Fibroblast of skin of abdomen (primary cell): ENCODE data around the gene PLXNB2.

Experiments used
- DNase-seq: peaks from one replicate; pipeline ENCODE4 v3.0.0-alpha.2; 2013

PLXNB2 gene

DNA sequence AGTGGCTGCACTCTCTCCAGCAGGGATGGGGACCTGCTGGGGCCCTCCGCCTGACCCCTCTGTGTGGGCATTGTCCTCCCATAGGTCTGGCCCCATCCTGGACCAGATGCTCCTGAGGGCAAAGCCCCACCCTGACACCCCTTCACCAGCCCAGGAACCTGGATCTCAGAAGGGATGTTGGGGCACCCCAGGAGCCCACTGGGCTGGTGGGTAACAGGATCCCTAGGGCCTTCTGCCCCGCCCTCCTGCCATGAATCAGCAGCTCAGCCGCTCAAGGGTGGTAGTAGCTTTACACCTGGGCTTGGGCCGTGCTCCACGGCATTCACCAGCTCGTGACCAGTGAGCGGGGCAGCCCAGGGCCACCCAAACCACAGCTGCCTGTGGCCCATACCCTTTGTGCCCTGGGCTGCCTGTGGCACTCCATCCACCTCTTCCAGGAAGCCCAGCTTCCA is 45.0 kb downstream of the PLXNB2 start:
- no peak for DNase-seq

DNA sequence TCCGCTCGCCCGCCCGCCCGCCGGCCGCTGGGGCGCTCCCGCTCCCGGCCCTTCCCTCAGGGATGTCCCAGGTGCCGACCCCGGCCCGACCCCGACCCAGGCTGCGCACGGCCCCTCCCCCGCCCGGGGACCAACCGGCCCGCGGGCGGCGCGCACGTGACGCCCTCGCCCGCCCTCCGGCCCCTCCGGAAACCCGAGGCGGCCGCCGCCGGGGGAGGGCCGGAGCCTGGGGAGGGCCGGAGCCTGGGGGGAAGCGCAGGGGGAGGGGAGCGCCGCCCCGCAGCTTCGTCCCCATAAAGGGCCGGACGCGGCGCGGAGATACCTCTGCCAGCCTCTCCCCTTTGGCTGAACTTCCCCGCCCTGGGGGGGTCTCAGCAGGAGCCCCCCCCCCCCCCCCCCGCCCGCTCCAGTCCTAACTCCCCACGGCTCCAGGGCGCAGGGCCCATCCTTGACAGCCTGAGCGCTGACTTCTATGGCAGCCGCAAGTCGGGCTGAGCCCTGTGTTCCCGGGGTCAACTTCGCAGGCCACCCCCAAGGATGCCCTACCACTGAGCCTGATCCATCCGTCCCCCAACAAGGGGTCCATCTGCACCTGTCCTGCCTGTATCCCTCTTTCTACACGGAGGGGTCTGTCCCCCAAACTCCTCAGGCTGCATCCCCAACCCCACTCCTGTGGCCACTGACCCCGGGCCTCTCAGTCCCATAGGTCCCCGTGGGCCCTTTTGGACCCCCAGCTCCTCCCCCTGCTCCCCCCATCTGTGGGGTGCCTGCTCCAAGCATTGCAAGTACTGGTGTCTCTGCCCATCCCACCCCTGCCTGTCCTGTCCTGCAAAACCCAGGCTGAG is 45.6 kb downstream of the PLXNB2 start, which contains the start of gene MAPK12:
TSS of gene MAPK12 (minus strand) at position 69 of the 845 bp plus-strand sequence. CDS start 174 bp downstream, outside the sequence.
- peak; percentile 48 for DNase-seq

DNA sequence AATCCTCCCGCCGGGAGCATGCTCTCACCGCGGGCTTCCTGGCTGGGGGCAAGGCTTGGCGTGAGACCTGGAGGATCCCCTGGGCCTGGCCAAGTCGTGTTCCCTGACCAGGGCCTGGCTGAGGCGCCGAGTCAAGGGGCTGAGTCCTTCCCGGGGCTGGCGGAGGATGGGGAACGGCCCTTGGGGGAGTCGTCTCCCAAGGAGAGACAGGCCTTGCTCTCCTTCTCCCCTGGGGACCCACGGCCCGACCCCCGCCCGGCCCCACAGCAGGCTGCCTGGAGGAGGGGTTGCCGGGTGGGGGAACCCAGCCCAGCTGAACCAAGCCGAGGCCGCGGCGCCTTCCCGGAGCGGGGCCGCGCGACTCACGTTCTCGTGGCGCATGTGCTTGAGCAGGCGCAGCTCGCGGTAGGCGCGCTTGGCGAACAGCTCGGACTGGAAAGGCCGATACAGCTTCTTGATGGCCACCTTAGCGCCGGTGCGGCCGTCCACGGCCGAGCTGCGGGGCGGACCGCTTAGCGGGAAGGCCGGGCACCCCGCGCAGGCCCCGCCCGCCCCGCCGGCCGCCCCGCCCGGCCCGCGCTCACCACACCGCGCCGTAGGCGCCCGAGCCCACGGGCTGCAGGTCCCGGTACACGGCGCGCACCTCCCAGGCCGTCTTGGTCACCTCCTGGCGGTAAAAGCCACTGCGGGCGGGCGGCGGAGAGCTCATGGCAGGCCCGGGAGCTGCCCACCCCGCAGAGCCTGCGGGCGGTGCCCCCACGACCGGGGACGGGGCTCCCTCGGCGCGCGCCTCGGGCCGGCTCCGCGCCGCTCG is 46.4 kb downstream of the PLXNB2 start:
- peak; percentile 61 for DNase-seq

DNA sequence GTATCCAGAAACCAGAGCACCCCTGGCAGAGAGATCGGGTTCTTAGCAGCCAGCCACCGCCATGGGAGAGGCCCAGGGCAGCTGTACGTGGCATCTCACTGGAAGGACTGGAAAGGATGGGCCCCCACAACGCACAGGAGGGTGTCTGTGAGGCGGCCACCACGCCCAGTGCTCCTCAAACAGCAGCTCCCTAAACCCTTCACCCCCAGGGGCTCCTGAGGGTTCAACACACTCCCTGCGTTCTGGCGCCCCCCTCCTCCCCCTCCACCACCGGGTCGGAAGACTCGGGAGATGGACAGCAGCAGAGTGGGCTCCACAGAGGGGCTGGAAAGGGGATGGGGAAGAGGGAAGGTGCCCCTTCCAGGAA is 47.0 kb downstream of the PLXNB2 start:
- no peak for DNase-seq

DNA sequence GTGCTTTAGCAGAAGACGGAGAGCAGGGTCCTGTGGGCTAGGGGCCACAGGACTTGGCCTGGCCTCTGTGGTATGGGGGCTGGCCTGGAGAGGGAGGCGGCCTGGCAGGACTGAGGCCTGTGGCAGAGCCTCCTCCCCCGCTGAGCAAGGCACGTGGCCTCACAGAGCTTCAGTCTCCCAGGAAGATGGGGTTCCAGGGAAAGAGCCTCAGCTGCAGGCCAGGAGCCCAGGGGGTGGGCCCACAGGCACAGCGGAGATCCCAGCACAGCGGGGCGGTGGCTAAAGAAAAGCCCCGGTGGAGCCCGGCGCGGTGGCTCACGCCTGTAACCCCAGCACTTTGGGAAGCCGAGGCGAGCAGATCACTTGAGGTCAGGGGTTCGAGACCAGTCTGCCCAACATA is 48.1 kb downstream of the PLXNB2 start:
- no peak for DNase-seq

DNA sequence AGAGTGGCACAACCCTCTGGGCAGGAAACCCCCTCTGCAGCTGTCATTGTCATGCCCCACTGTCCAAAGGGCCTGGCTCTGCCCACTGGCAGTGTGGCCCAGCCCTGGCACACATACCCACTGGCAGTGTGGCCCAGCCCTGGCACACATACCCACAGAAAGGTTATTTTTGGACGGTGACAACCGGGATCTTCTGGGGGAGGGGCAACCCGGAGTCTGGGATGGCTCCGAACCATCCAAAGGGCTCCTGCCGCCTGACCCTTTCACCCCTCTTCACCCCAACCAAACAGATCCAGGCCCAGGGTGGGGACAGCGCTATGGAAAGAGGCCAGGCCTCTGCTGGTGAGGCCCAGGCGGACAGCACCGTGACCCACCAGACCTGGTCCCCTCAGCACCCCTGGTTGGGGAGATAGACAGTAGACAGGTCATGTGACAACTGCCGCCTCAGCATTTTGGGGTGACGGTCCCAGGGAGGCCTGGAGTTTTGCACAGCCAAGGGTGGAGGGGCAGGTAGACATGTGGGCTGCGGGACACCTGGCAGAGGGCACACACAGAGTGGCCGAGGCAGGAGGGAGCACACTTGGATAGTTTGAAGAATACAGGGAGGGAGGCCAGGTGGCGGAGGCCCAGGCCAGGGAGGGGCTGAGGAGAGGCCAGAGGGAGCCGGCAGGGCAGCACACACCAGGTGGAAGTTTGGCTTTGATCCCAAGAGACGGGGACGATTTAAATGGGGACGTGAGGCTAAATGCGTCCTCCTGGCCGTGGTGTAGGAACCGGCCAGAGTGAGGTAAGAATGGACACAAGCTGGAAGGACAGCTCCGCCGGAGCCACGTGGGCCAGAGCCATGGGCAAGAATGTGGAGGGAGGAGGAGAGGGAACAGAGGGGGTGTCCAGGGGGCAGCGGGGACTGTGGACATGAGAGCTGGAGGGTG is 48.8 kb downstream of the PLXNB2 start:
- no peak for DNase-seq

DNA sequence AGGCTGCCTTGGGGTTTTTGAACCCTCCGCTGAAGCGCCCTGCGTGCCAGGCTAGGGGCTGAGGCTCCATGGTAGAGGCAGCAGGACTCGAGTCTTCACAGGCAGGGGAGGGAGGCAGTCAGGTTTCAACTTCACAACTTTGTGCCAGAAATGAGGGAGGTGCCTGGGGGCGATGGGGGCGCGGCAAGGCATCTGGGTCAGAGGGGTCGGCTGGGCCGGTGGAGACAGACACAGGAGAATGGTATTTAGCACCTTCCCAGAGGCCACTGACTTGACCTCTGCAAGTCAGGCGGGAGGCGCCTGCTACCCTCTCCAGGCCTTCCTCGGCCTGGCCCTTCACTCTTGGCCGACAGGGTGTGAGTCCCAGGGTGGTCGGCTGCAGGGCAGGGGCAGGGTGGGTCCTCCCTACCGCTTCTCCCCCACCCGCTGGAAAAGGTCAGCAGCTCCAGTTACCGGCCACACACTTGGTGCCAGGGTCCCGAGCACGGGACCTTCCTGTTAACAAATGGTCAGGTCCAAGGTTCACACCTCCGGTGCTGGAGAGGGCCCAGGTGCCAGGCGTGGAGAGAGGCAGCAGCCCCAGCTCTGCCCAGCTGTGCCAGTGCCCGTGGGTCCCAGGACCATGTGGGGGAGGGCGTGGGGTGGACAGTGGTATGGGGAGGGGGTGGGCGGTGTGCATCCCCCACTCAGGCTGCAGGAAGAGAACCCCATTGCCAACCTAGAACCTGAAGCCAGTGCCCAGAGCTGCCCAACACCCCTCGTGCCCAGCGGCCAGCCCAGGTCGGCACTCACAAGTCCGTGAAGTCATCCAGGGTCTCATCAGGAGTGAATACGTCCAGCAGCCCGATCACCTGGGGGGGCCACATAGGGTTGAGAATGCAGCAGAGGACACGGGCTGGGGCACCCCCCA is 49.7 kb downstream of the PLXNB2 start:
- no peak for DNase-seq

DNA sequence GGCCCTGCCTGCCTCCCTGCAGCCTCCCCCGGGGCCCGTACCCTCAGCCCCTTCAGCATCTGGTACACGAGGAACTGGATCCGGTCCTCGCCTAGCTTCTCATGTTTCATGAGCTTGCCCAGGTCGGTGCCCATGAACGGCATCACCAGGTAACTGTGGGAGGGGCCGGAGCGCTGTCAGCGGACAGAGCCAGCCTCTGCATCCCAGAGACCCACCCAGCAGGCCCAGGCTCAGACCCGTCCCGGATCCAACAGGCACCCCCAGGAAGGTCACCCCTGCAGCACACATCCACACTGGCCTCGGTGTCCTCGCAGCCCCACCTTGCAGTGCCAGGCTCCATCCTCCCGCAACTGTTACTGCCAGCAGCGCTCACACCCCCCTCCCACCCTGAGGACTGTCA is 50.4 kb downstream of the PLXNB2 start:
- DNase-seq: no peak

DNA sequence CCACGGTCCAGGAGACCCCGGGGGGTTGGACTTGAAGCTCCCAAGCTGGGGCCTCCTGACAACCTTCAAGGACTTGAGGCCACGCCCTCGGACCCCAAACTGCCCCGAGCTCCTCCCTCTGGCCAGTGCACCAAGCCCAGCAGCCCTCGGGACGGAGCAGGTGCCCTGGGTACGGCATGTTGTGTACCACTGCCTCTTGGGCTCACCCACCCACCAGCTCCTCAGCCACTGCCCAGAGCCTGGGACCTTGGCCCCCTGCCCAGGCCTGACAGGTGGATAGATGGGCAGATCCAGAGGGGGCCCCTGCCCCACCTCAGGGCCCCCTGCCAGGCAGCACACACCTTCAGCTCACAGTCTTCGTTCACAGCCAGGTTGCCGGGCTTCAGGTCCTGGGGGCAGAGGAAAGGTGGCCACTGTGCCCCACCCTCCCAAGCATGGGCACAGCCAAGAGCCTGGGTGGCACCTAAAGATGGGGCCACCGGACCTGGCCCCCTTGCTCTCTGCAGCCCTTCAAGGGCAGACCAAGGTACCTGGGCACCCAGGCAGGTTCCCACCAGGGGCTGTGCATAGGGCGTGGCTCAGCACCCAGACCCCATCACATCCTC is 51.1 kb downstream of the PLXNB2 start:
- no peak for DNase-seq

DNA sequence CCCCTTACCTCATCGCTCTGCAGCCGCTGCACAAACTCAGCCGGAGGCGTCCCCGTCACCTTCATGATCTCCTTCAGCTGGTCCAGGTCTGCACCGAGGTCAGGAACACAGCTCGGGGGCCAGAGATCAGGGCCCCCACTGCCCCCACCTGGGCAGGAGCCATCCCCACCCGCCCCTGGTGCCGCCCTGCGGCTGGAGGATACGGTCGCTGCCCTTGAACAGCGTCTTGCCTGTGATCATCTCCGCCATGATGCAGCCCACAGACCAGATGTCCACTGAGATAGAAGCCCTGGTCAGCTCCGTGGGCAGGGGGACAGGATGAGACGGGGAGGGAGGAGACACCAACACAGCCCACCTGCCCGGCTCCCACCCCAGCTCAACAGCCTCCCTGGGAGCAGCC is 51.8 kb downstream of the PLXNB2 start:
- no peak for DNase-seq

DNA sequence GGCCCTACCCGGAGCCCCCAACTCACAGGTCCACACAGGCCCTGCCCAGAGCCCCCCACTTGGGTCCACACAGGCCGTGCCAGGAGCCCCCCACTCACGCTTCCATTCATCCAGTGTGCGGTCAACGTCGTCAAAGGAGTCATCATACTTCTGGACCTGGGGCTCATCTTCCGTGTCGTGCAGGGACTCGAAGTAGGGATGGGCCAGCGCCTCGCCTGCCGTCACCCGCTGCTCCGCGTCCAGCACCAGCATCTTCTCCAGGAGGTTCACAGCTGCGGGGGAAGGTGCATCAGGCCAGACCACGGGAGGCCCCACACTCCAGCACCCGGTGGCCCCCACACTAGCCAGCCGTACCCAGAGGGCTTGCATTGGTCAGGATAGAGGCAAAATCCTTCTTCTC is 52.3 kb downstream of the PLXNB2 start:
- no peak for DNase-seq

DNA sequence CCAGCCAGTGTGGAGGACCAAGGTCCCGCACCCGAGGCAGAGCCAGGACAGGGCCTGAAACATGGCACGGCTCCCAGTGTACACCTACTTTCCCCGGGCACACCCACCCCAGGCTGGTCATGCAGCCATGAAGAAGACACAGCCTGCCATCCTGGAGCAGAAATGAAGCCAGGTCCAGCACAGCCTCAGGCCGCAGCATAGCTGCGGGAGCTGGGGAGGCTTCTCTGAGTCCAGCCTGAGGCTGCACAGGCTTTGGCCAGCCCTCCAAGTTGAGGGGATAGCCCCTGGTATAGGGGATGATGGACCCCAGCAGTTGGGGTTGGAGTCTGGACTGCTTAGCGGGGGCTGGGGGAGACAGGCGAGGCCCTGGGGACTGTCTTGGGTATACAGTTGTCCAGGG is 53.5 kb downstream of the PLXNB2 start:
- no peak for DNase-seq

DNA sequence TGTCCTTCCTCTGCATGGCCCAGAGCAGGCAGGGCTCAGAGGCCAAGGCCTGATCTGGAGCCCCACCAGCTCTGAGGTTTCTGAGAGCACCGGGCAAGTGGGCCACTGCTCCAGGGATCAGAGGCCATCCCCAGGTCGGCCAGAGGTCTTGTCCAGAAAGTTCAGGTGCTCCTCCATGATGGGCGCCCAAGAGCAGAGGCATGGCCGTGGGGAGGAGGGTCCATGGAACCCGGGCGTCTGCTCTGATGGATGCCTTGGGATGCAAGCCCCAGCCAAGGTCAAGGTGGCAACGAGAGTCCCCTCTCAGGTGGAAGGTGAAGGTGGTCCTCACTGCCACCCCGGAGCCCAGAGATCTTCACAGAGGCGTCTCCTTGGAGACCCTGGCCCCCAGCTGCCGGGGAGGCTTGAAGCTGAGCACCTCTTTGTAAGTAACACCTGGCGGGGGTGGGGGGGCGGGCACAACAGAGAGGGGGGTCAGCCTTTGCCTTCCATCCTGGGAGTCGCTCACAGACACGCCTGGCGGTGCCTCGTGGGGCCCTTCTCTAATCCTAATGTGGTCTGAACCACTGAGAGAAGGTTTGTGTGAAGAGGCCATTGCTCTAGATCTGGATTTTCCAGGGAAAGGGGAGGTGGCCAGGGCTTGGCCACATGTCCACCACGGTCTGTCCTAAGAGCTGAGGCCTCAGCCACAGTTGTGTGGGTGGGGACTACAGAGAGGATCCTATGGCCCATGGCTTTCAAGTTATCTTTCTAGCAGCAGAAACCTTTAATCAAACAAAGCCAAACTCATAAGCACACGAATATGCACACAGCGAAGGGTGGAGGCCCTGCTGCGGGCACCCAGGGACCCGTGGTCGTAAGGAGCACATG is 54.2 kb downstream of the PLXNB2 start:
- no peak for DNase-seq

DNA sequence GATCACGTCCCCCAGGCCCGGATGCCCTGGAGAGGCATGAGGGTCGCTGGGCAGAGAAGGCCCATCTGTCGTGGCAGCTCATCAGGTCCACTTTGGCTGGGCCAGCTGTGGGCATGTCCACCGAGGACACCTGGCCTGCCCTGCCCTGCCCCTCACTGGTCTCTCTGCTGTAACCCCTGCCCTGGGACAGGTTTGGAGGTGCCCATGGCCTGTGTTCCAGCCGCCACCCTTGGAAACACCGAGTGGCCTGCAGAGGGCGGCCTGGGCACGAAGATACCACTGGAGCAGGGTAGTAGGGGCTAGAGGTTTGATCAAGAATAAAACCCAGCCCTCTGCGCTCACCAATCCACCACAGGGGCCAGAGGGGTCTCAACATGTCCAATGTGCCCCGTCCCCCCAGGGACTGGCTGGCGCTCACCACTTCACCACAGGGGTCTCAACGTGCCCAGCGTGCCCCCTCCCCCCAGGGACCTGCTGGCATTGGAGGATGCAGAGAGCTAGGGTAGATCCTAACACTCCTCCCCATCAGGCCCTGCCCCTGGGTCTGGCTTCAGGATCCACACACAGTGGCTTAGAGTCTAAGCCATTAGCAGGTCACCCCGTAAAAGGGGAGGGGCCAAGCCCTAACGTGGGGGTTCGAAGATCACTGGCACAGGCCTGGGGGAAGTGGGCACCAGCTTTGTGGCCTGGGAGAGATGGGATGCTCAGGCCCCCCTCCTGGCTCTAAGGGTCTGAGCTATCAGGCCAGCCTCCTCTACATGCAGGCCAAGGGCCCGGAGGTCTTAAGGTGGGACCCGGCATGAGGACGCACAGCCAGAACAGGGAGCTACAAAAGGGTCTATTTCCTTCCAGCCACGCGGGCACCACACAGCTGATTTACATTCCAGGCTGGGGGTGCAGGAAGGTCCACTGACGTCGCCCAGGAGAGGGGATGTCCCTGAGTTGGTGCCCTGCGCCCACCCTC is 55.1 kb downstream of the PLXNB2 start:
- DNase-seq: peak; percentile 54

DNA sequence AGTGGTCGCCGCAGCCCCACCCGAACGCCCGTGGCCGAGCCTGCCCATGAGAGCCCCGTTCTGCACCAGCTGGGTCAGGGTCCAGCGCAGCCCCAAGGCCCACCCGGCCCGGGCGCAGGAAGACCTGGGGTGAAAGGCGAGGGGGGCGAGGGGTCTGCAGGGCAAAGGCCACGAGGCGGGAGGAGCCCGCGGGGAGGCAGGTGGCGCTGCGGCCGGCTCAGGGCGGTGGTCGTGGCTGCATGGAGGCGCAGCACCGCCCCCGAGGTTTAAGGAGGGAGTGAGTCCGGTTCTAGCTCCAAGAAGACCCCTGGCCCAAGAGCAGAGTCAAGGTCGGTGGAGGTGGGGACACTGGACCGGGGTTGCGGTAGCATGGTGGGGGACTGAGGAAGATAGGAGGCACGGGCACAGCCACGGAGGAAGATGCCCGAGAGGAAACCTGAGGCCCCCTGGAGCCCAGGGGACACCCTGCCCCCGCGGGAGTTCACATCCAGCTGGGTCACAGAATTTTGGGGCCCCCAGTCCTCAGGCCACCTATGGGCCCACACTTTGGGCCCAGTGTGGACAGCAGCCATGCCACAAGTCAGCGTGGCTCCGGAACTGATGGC is 55.9 kb downstream of the PLXNB2 start:
- no peak for DNase-seq

DNA sequence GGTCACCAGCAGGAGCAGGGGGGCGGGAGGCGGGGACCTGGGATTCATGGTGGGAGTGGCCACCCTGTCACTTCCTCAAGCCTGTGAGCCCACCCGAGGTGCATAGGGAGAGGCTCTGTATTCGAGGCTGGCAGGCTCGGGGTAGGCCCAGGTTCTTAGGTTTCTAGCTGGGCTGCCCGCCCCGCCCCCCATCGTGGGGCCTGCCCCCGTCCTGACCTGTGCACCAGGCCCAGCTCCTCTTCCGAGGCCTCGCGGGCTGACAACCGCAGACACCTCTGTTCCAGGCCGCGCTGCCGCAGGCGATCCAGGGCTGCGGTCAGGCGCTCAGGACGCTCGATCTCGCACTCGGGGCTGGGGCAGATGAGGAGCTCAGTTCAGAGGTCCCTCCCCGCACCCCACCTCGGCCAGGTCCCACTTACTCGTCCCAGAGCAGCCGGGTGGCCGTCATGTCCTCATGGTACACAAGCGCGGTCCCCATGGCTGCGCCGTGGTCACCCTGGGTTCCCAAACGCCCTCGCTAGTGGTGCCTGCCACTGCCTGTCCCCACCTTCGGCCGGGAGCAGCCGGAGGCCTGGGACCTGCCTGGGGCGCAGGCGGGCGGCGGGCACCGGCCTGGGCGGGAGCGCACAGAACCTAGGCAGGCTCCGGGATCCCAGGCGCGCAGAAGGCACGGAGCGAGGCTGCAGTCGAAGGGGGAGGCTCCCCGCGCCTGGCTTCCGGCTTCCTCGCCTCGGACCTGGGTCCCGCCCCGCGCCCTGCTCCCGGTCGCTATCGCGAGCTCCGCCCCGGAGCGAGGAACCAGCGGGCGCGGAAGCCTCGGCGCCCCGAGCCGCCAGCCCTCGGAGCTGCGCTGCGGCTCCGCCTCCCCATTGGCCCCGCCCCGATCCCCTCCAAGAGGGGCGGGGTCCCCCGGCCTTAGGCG is 56.6 kb downstream of the PLXNB2 start, which contains the start of gene HDAC10:
TSS of gene HDAC10 (minus strand) at position 711 of the 922 bp plus-strand sequence. CDS start at position 478, 233 bp downstream.
- peak; percentile 80 for DNase-seq

DNA sequence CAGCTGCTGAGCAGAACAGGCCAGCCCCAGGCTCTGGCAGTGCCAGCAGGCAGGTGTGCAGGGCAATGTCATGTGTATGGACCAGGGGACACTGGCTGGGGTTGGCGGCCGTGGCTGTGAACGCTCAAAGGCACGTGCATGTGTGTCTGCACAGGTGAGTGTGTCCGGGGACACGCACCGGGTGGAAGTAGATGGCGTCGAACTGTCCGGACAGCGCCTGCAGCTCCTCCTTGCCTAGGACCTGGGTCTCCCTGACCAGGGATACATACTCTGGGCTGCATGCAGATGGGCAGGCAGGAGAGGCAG is 57.2 kb downstream of the PLXNB2 start:
- no peak for DNase-seq
